ENCODE data around the gene FAM20B. TPM values are rescaled to one million over a fixed set of nuclear protein-coding genes. Genes with fewer than 3 reads are reported as not detected.

The FAM20B gene
- total and polyA plus RNA-seq, 2 of the 13 experiments (the other 11 are each of a cell fraction or from before 2014, with no cell fraction given): 13.8 to 26.9 TPM

GRCh38 chr1:179053486-179053885 lies 27.8 kb downstream of the FAM20B start:
- H3K27me3 ChIP-seq (ENCODE audit: control insufficient read depth in 1 of 2, insufficient read depth in 2 of 2, low read length in 2 of 2): no peaks in the 10 kb centered on the region
- H3K9me3 ChIP-seq (ENCODE audit: low read length): no peaks in the 10 kb centered on the region
- no peak overlapping the region for H3K4me2 ChIP-seq (ENCODE audit: low read depth, low read length)
- DNase-seq (ENCODE audit: low spot score): no peak
- CTCF ChIA-PET (ENCODE audit: low intra/inter-chr PET ratio, low total read pairs): no interaction called here
- no peak for ATAC-seq
- 97% methylated on average over 2 of the region's 2 CpGs for WGBS (ENCODE audit: low lambda C conversion rate)
- in situ Hi-C loops (cut with HindIII; ENCODE audit: extremely low pct_ligation_motif_present, low pct_unique_long_range_greater_than_20kb) (no loop called here), intact Hi-C loops (cut with micrococcal nuclease; ENCODE audit: unreplicated experiment) (no loop called here)
- H3K79me2 ChIP-seq (ENCODE audit: insufficient read depth, low read length): no peaks in the 10 kb centered on the region
- no peaks in the 10 kb centered on the region for H4K20me1 ChIP-seq (ENCODE audit: insufficient read depth, low read length)
- no peaks in the 10 kb centered on the region for H3K4me1 ChIP-seq (ENCODE audit: insufficient read depth, low read length)
- no peak for FAIRE-seq
- H3K27ac ChIP-seq (ENCODE audit: extremely low read length, insufficient read depth, low read length): no peak overlapping the region
- POLR2A ChIA-PET: no interaction called here
- TF ChIP-seq, protein P1, sequence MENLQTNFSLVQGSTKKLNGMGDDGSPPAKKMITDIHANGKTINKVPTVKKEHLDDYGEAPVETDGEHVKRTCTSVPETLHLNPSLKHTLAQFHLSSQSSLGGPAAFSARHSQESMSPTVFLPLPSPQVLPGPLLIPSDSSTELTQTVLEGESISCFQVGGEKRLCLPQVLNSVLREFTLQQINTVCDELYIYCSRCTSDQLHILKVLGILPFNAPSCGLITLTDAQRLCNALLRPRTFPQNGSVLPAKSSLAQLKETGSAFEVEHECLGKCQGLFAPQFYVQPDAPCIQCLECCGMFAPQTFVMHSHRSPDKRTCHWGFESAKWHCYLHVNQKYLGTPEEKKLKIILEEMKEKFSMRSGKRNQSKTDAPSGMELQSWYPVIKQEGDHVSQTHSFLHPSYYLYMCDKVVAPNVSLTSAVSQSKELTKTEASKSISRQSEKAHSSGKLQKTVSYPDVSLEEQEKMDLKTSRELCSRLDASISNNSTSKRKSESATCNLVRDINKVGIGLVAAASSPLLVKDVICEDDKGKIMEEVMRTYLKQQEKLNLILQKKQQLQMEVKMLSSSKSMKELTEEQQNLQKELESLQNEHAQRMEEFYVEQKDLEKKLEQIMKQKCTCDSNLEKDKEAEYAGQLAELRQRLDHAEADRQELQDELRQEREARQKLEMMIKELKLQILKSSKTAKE (CRISPR knock-in tag; IDR thresholded peaks at IDR 0.05; ENCODE audit: borderline replicate concordance): no peak
- TF ChIP-seq ZNF839 (CRISPR knock-in tag; IDR thresholded peaks at IDR 0.05; ENCODE audit: borderline replicate concordance) (no peak), HOXA9 (CRISPR knock-in tag; IDR thresholded peaks at IDR 0.05; ENCODE audit: borderline replicate concordance) (no peak), SKI (IDR thresholded peaks at IDR 0.05; ENCODE audit: partially characterized antibody) (no peak), ZNF33A (CRISPR knock-in tag; IDR thresholded peaks at IDR 0.05; ENCODE audit: borderline replicate concordance) (no peak), ZNF354B (CRISPR knock-in tag; IDR thresholded peaks at IDR 0.05) (no peak)
- H3K4me3 ChIP-seq (replicated peaks in 1 of 3; ENCODE audit: insufficient read depth in 1 of 3, low read depth in 2 of 3, low read length in 3 of 3): no peak overlapping the region
- H3K36me3 ChIP-seq (replicated peaks in 1 of 2; ENCODE audit: control insufficient read depth in 1 of 2, insufficient read depth in 2 of 2, low read length in 2 of 2): peaks cover 0 to 19% of the 10 kb centered on the region in 2 experiments; a peak in 3 of 5 replicates
- no TSS peak for BruUV-seq (replicated peaks)
- no peak overlapping the region for H3K9ac ChIP-seq (ENCODE audit: insufficient read depth, low read depth, low read length)
- H2AFZ ChIP-seq (ENCODE audit: low read length): no peak overlapping the region

GRCh38 chr1:179055937-179056336 lies 30.2 kb downstream of the FAM20B start:
- DNase-seq (ENCODE audit: low spot score): no peak
- WGBS (ENCODE audit: low lambda C conversion rate): 100% methylated on average over 2 of the region's 2 CpGs
- Histone ChIP-seq H3K36me3 (replicated peaks in 1 of 2; ENCODE audit: control insufficient read depth in 1 of 2, insufficient read depth in 2 of 2, low read length in 2 of 2) (peaks cover 1 to 17% of the 10 kb centered on the region in 2 experiments; a peak in 2 of 5 replicates), H3K27ac (ENCODE audit: extremely low read length, insufficient read depth, low read length) (no peak overlapping the region), H3K27me3 (ENCODE audit: control insufficient read depth in 1 of 2, insufficient read depth in 2 of 2, low read length in 2 of 2) (no peaks in the 10 kb centered on the region), H3K9ac (ENCODE audit: insufficient read depth, low read depth, low read length) (no peak overlapping the region), H3K4me3 (replicated peaks in 1 of 3; ENCODE audit: insufficient read depth in 1 of 3, low read depth in 2 of 3, low read length in 3 of 3) (no peak overlapping the region), H3K79me2 (ENCODE audit: insufficient read depth, low read length) (no peaks in the 10 kb centered on the region), H3K4me1 (ENCODE audit: insufficient read depth, low read length) (peaks cover 8% of the 10 kb centered on the region), H2AFZ (ENCODE audit: low read length) (no peak overlapping the region), H4K20me1 (ENCODE audit: insufficient read depth, low read length) (no peaks in the 10 kb centered on the region), H3K4me2 (ENCODE audit: low read depth, low read length) (no peak overlapping the region), H3K9me3 (ENCODE audit: low read length) (no peaks in the 10 kb centered on the region)
- ChIA-PET CTCF (ENCODE audit: low intra/inter-chr PET ratio, low total read pairs) (no interaction called here), POLR2A (no interaction called here)
- in situ Hi-C loops (cut with HindIII; ENCODE audit: extremely low pct_ligation_motif_present, low pct_unique_long_range_greater_than_20kb): no loop called here
- no TSS peak for BruUV-seq (replicated peaks)
- ATAC-seq: no peak
- FAIRE-seq: no peak
- no peak for TF ChIP-seq ZNF280D (CRISPR knock-in tag; IDR thresholded peaks at IDR 0.05)
- no peak for TF ChIP-seq NR2F2 (IDR thresholded peaks at IDR 0.05; ENCODE audit: borderline replicate concordance, low read depth)
- no peak for TF ChIP-seq ZFAT (CRISPR knock-in tag; conservative IDR thresholded peaks at IDR 0.05)
- TF ChIP-seq U2AF2 (IDR thresholded peaks at IDR 0.05; ENCODE audit: low read depth, low read length): no peak
- TF ChIP-seq ZSCAN31 (CRISPR knock-in tag; IDR thresholded peaks at IDR 0.05; ENCODE audit: low read depth): no peak
- TF ChIP-seq NR3C1 (CRISPR knock-in tag; IDR thresholded peaks at IDR 0.05): no peak
- TF ChIP-seq MED13 (CRISPR knock-in tag; IDR thresholded peaks at IDR 0.05): no peak
- intact Hi-C loops (cut with micrococcal nuclease; ENCODE audit: unreplicated experiment): no loop called here
